ENCODE results near the gene LRRC71. TPM values are rescaled to one million over a fixed set of nuclear protein-coding genes. Genes with fewer than 3 reads are reported as not detected.

Gene LRRC71
- total and polyA plus RNA-seq, 10 of the 15 experiments (the other 5 are each of a cell fraction or from before 2014, with no cell fraction given): not detected

DNA sequence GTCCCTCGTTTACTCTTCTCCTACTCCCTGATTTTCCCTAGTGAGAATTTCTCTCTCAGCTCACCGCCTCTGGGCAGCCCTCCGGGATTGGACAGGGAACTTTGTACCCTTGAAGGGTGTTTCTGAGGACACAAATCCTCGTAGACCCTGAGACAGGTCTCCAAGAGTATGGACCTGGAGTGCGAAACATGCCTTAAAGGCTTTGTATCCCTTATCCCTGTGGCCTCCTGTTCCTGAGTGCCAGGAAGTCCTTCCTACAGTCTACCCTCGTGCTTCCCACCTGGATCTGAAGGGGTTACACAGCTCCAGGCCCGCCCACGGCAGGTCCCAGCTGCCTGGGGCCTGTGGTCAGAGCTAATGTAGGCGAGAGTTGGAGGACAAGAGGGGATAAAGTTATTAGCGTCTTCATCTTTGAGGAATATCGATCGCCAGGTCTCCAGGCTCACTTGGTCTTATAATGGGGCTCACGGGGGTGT is 34.5 kb upstream of the LRRC71 start (continued):
- TF ChIP-seq, protein P1, sequence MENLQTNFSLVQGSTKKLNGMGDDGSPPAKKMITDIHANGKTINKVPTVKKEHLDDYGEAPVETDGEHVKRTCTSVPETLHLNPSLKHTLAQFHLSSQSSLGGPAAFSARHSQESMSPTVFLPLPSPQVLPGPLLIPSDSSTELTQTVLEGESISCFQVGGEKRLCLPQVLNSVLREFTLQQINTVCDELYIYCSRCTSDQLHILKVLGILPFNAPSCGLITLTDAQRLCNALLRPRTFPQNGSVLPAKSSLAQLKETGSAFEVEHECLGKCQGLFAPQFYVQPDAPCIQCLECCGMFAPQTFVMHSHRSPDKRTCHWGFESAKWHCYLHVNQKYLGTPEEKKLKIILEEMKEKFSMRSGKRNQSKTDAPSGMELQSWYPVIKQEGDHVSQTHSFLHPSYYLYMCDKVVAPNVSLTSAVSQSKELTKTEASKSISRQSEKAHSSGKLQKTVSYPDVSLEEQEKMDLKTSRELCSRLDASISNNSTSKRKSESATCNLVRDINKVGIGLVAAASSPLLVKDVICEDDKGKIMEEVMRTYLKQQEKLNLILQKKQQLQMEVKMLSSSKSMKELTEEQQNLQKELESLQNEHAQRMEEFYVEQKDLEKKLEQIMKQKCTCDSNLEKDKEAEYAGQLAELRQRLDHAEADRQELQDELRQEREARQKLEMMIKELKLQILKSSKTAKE (IDR thresholded peaks at IDR 0.05; ENCODE audit: low read depth, poor library complexity, severe bottlenecking): no peak
- TF ChIP-seq, protein P2, sequence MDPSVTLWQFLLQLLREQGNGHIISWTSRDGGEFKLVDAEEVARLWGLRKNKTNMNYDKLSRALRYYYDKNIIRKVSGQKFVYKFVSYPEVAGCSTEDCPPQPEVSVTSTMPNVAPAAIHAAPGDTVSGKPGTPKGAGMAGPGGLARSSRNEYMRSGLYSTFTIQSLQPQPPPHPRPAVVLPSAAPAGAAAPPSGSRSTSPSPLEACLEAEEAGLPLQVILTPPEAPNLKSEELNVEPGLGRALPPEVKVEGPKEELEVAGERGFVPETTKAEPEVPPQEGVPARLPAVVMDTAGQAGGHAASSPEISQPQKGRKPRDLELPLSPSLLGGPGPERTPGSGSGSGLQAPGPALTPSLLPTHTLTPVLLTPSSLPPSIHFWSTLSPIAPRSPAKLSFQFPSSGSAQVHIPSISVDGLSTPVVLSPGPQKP (IDR thresholded peaks at IDR 0.05; ENCODE audit: low read depth, low read length): no peak
- TF ChIP-seq ZNF207 (IDR thresholded peaks at IDR 0.05; ENCODE audit: borderline replicate concordance): no peak
- no peak for TF ChIP-seq JUNB (IDR thresholded peaks at IDR 0.05)

DNA sequence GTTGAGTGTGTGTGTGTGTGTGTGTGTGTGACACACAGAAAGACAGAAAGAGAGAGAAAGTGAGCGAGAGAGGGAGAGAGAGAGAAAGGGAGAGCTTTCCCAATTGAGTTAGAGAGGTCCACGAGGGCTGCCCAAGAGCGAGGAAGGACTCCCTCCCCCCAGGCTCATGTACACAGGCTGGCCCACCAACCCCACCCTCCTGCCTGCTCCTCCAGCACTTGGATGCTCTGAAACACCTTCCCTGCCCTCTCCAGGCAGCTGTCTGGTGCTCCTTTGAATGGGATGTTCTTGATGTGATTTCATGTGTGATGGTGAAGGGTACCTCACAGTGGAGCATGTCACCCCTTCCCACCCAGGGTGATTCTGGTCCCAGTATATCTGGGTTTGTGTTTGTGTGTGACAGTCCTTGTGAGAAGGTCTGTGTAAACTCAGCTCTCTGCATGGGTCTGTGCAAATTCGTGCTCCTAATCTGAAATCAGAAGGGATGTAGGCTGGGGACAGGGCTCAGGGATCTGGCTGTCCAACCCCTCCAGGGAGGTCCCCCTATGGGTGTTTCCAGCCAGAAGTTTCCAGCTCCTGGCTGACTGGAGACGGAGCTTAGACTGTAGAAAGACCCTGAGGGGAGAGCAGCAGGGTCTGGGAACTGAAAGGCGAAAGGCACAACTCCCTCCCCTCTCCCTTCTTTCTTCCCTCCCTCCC is 33.7 kb upstream of the LRRC71 start:
- Histone ChIP-seq H3K4me2 (ENCODE audit: control insufficient read depth, insufficient read depth) (no peak overlapping the region), H3K79me2 (ENCODE audit: control insufficient read depth, insufficient read depth, low read length) (no peaks in the 10 kb centered on the region), H3K4me1 (ENCODE audit: control insufficient read depth, insufficient read depth, low read length) (no peaks in the 10 kb centered on the region), H3K27ac (ENCODE audit: control insufficient read depth, insufficient read depth) (no peak overlapping the region), H3K9me3 (replicated peaks; ENCODE audit: control insufficient read depth, insufficient read depth, low read length) (no peaks in the 10 kb centered on the region), H2AFZ (ENCODE audit: control insufficient read depth, low read depth, low read length) (no peak overlapping the region), H3K27me3 (replicated peaks in 1 of 2; ENCODE audit: control insufficient read depth in 2 of 2, insufficient read depth in 2 of 2, low read length in 1 of 2) (peaks cover 0 to 4% of the 10 kb centered on the region in 2 experiments; a peak in 3 of 4 replicates), H3K36me3 (ENCODE audit: control insufficient read depth in 2 of 2, insufficient read depth in 2 of 2, low read length in 1 of 2) (no peaks in the 10 kb centered on the region), H3K9ac (ENCODE audit: control insufficient read depth, insufficient read depth, low read length) (no peak overlapping the region), H3K4me3 (no peak overlapping the region), H4K20me1 (ENCODE audit: control insufficient read depth, insufficient read depth) (no peaks in the 10 kb centered on the region)
- no TSS peak for BruUV-seq (replicated peaks)
- intact Hi-C loops (cut with micrococcal nuclease; ENCODE audit: unreplicated experiment) (no loop called here), in situ Hi-C loops (cut with MboI) (no loop called here)
- RAD21 ChIA-PET (ENCODE audit: unreplicated experiment): interaction anchor here (0.6 to 7.1 kb wide), 4 partner anchors 48 to 166 kb away, joined by 3 to 42 read pairs (median 6); no protein-coding TSS in a partner anchor
- no peak for DNase-seq (ENCODE audit: low read depth, low spot score)
- FAIRE-seq: no peak
- SMC1A ChIA-PET (ENCODE audit: uncharacterized antibody, unreplicated experiment): interaction anchor here (0.7 to 1.2 kb wide), 3 partner anchors 76 to 160 kb away, joined by 3 to 5 read pairs (median 4); no protein-coding TSS in a partner anchor
- CTCF ChIA-PET: interaction anchor here (0.6 to 2.0 kb wide), 5 partner anchors 27 to 220 kb away, joined by 3 to 9 read pairs (median 3); partner anchors contain the start of gene NTRK1
- ATAC-seq: no peak
- 20% methylated on average over 6 of the region's 6 CpGs for WGBS (ENCODE audit: insufficient coverage, insufficient replicate concordance, low lambda C conversion rate, missing lambda C conversion rate)
- POLR2A ChIA-PET: no interaction called here
- no peak for TF ChIP-seq SMC3 (IDR thresholded peaks at IDR 0.05; ENCODE audit: borderline replicate concordance, low read length)
- TF ChIP-seq, protein P3, sequence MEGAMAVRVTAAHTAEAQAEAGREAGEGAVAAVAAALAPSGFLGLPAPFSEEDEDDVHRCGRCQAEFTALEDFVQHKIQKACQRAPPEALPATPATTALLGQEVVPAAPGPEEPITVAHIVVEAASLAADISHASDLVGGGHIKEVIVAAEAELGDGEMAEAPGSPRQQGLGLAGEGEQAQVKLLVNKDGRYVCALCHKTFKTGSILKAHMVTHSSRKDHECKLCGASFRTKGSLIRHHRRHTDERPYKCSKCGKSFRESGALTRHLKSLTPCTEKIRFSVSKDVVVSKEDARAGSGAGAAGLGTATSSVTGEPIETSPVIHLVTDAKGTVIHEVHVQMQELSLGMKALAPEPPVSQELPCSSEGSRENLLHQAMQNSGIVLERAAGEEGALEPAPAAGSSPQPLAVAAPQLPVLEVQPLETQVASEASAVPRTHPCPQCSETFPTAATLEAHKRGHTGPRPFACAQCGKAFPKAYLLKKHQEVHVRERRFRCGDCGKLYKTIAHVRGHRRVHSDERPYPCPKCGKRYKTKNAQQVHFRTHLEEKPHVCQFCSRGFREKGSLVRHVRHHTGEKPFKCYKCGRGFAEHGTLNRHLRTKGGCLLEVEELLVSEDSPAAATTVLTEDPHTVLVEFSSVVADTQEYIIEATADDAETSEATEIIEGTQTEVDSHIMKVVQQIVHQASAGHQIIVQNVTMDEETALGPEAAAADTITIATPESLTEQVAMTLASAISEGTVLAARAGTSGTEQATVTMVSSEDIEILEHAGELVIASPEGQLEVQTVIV (IDR thresholded peaks at IDR 0.05; ENCODE audit: borderline replicate concordance, partially characterized antibody): no peak
- TF ChIP-seq TARDBP (IDR thresholded peaks at IDR 0.05; ENCODE audit: borderline replicate concordance): no peak
- no peak for TF ChIP-seq SP1 (IDR thresholded peaks at IDR 0.05; ENCODE audit: low read depth, low read length)
- TF ChIP-seq POU2F2 (IDR thresholded peaks at IDR 0.05; ENCODE audit: borderline replicate concordance, low read depth, low read length): no peak
- TF ChIP-seq EGR1 (IDR thresholded peaks at IDR 0.05; ENCODE audit: borderline replicate concordance in 1 of 2, low read depth in 2 of 2, low read length in 2 of 2): no peak
- no peak for TF ChIP-seq NBN (IDR thresholded peaks at IDR 0.05)
- TF ChIP-seq, protein P4, sequence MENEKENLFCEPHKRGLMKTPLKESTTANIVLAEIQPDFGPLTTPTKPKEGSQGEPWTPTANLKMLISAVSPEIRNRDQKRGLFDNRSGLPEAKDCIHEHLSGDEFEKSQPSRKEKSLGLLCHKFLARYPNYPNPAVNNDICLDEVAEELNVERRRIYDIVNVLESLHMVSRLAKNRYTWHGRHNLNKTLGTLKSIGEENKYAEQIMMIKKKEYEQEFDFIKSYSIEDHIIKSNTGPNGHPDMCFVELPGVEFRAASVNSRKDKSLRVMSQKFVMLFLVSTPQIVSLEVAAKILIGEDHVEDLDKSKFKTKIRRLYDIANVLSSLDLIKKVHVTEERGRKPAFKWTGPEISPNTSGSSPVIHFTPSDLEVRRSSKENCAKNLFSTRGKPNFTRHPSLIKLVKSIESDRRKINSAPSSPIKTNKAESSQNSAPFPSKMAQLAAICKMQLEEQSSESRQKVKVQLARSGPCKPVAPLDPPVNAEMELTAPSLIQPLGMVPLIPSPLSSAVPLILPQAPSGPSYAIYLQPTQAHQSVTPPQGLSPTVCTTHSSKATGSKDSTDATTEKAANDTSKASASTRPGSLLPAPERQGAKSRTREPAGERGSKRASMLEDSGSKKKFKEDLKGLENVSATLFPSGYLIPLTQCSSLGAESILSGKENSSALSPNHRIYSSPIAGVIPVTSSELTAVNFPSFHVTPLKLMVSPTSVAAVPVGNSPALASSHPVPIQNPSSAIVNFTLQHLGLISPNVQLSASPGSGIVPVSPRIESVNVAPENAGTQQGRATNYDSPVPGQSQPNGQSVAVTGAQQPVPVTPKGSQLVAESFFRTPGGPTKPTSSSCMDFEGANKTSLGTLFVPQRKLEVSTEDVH (IDR thresholded peaks at IDR 0.05; ENCODE audit: low read depth, partially characterized antibody): no peak
- no peak for TF ChIP-seq NR2F1 (conservative IDR thresholded peaks at IDR 0.05)

Measured in GM12878 (cell line).